Melanocyte of skin (primary cell): ENCODE results near the gene MUC5B. TPM values are rescaled to one million over a fixed set of nuclear protein-coding genes. Genes with fewer than 3 reads are reported as not detected.

Source experiments
- small RNA-seq, 2 donors: library from RNA; depleted of rRNA; stranded (forward); fragments of <200 nt; gene quantifications; one replicate each; pipeline ENCODE3, GENCODE V24; 2012
- total RNA-seq, 2 donors: library from RNA; depleted of rRNA; stranded (reverse); fragments of >200 nt; gene quantifications; 2 replicates each; pipeline ENCODE4 v1.2.3, GENCODE V29; 2012

Gene MUC5B
- 1 to 10 TPM in 1 of 2 donors, under 1 TPM in 1; 1.00 to 1.0 TPM for total RNA-seq

GRCh38 chr11:1222491-1223345 is at the start of gene MUC5B:
MUC5B (plus strand) TSS chr11:1223066; CDS start chr11:1223124, 58 bp downstream.

DNA sequence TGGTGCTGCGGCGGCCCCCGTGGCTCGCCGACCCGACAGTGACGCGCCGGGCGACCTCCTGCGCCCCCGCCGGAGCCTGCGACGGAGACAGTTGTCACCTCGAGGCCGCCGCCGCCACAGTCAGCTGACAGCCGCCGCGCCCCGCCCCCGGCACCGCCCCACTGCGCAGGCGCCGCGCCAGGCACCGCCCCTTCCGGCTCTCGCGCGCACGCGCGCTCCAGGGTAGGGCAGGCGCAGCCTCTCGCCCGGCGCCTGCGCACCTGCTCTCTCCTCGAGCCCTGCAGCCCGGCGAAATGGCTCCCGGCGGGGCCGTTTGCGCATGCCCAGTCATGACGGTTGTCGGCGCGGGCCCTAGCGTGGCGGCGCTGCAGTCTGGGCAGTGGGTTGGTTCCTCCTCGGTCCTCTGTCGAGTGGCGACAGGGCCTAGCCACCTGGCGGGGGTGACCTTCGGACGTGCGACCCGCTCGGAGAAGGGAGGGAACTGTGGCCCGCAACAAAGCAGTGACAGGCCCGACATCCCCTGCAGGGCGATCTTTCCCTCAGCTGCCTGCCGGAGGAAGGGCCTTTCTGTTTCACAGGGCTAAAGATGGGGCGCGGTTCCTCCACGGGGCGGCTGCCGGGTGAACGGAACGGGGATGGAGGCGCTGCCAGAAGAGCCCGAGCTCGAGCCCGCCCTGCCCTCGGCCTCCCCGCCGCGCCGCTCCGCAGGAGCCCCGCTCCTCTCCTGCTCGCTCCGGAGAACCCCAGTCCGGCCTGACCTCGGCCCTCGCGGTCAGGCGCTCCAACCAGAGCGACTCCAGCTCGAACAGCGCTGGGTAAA is 86.8 kb downstream of the MUC5B start, which contains the start of gene TOLLIP:
TOLLIP (minus strand) TSS at position 135 of the 820 bp plus-strand sequence; CDS start at position 1, 134 bp downstream.

Small RNA genes within 50 kb of the gene (small RNA-seq; reads per million reads assigned to genes)
- 0 to 0.23 reads per million in 2 donors for gene MIR6744

Other genes with a start within 250 kb of the MUC5B start
- gene MUC6, start 186.3 kb upstream of the MUC5B start, total RNA-seq = not detected
- not detected for gene MUC2, start 148.2 kb upstream of the MUC5B start, total RNA-seq
- gene MUC5AC, start 65.1 kb upstream of the MUC5B start, total RNA-seq = not detected
- gene TOLLIP, start 86.6 kb downstream of the MUC5B start, total RNA-seq = 10 to 100 TPM; 48.0 to 55.4 TPM
- under 1 TPM; 0.69 to 1.00 TPM for gene BRSK2, start 166.9 kb downstream of the MUC5B start, total RNA-seq